HCT116 (cell line): ENCODE data around the gene CAPN3.

Source experiments
- CTCF ChIP-seq, 3 experiments: fragments of 200-600 bp in 1 of 3; sonication (generic) in 1 of 3; IDR thresholded peaks in 2 of 3; conservative IDR thresholded peaks in 1 of 3; 2 replicates each; pipeline ENCODE4 v1.5.1; 2012 to 2017; ENCODE audit warnings: low read depth in 2 of 3, low read length in 2 of 3, antibody characterized with exemption in 1 of 3, borderline replicate concordance in 1 of 3, control low read depth in 1 of 3, mild to moderate bottlenecking in 1 of 3, mixed read lengths in 1 of 3, mixed run types in 1 of 3, moderate library complexity in 1 of 3; ENCODE audit not compliant: insufficient read depth in 1 of 3
- EZH2 ChIP-seq: fragments of 200-600 bp; sonication (generic); IDR thresholded peaks from 2 replicates; pipeline ENCODE4 v1.6.1; 2017; ENCODE audit warnings: antibody characterized with exemption, mixed run types
- POLR2AphosphoS5 ChIP-seq: IDR thresholded peaks from 2 replicates; pipeline ENCODE4 v1.6.1; 2011; ENCODE audit warnings: mild to moderate bottlenecking, low read depth, low read length, moderate library complexity
- ZFX ChIP-seq: fragments of 450-650 bp; IDR thresholded peaks from 2 replicates; pipeline ENCODE4 v1.6.1; 2017
- ZNF274 ChIP-seq: fragments of 200-500 bp; sonication (Bioruptor generic); IDR thresholded peaks from 2 replicates; pipeline ENCODE4 v1.6.1; 2014; ENCODE audit warnings: mild to moderate bottlenecking, low read depth, low read length, inconsistent platforms

- TF ChIP-seq EZH2: no peak
- no peak for TF ChIP-seq POLR2AphosphoS5
- no peak for TF ChIP-seq ZFX
- TF ChIP-seq CTCF (IDR thresholded peaks at IDR 0.05 in 2 of 3, conservative IDR thresholded peaks at IDR 0.05 in 1 of 3; ENCODE audit: borderline replicate concordance in 1 of 3, insufficient read depth in 1 of 3, low read depth in 2 of 3, low read length in 2 of 3): no peak
- no peak for TF ChIP-seq ZNF274
Measured at GRCh38 chr15:42456971-42457370, 97.7 kb downstream of the CAPN3 start.
